ENCODE measurements around the gene VWA8. TPM values are rescaled to one million over a fixed set of nuclear protein-coding genes. Genes with fewer than 3 reads are reported as not detected.

VWA8 gene
- total and polyA plus RNA-seq, 2 of the 8 experiments (the other 6 are each of a cell fraction or from before 2014, with no cell fraction given): 5.9 to 19.6 TPM

DNA sequence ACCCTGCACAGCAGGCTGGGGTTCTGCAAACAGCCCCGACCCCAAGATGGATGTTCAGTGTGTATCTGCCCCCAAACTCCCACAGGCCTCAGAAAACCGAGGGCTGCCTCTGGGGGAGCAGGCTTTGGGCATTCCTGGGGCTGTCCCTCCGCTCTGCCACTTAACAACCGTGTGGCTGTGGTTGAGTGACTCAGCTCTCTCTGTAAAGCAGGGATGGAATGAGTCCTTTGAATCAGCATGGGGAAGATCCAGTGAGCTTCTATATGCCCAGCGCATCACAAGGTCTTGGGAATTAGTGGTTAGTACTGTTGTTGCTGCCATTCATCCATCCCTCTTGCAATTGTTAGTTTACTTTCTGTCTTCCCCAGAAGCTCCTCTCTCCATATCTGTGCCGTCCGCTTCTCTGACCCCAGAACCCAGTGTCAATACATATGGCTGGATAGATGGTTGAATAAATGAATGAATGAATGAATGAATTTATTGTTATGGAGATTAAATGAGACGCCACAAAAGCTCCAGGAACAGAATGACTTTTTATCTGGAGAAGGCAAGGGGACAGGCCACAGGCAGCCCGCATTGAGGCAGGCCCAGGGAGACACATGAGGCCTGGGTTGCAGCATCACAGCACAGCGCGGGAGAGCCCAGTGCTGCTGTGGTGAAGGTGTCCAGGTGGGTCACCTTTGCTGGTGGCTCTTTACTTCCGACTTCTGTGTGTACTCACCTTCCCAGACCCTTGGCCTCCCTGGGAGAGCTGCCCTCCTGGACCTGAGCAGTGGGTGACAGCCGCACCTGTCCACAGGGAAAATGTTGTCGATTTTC is 414.3 kb downstream of the VWA8 start:
- CTCF ChIA-PET (ENCODE audit: partially characterized antibody): interaction anchor here (0.8 to 2.8 kb wide), 4 partner anchors 15 to 161 kb away, joined by 3 to 10 read pairs (median 6); no protein-coding TSS in a partner anchor
- Histone ChIP-seq H3K79me1 (ENCODE audit: low read depth, low read length) (no peaks in the 10 kb centered on the region), H2BK12ac (ENCODE audit: low read depth, low read length) (no peak overlapping the region), H4K91ac (replicated peaks; ENCODE audit: insufficient read length, low read length) (no peak overlapping the region), H3K9ac (replicated peaks in 1 of 4; ENCODE audit: extremely low read depth in 1 of 4, low read depth in 3 of 4, low read length in 3 of 4) (no peak overlapping the region), H4K8ac (ENCODE audit: extremely low read depth, insufficient read depth, low read length) (peak overlapping the region; percentile 30; the same call in 1 of the 2 replicates), H3K4me3 (ENCODE audit: extremely low read depth in 1 of 4, insufficient read depth in 2 of 4, low read depth in 3 of 4, low read length in 4 of 4) (no peak overlapping the region), H4K5ac (ENCODE audit: insufficient read length, low read depth, low read length) (no peak overlapping the region), H3K9me3 (ENCODE audit: insufficient read depth in 2 of 2, low read depth in 1 of 2, low read length in 1 of 2) (peaks cover 3 to 7% of the 10 kb centered on the region in 2 experiments; a peak in 2 of 4 replicates), H2BK5ac (ENCODE audit: low read depth, low read length) (no peak overlapping the region), H2BK20ac (ENCODE audit: low read length) (no peak overlapping the region), H3K4ac (replicated peaks; ENCODE audit: insufficient read length, low read depth, low read length) (no peak overlapping the region), H3K79me2 (ENCODE audit: control insufficient read depth in 1 of 2, insufficient read depth in 2 of 2, low read length in 2 of 2) (no peaks in the 10 kb centered on the region), H3K27ac (ENCODE audit: low read depth, low read length) (no peak overlapping the region), H3K14ac (ENCODE audit: insufficient read length) (no peak overlapping the region), H3K23ac (ENCODE audit: insufficient read length) (no peak overlapping the region), H2AFZ (ENCODE audit: low read length) (peak overlapping the region; percentile 41; the same call in 1 of the 2 replicates), H3K4me1 (replicated peaks in 1 of 4; ENCODE audit: control insufficient read depth in 3 of 4, insufficient read depth in 4 of 4, low read length in 3 of 4) (peaks cover 0 to 4% (median 2%) of the 10 kb centered on the region in 4 experiments; a peak in 3 of 7 replicates), H4K20me1 (replicated peaks in 1 of 2; ENCODE audit: control insufficient read depth in 1 of 2, insufficient read depth in 2 of 2, low read length in 2 of 2) (no peaks in the 10 kb centered on the region), H2AK5ac (ENCODE audit: low read depth, low read length) (no peak overlapping the region), H3K36me3 (ENCODE audit: control insufficient read depth in 2 of 4, insufficient read depth in 4 of 4, low read length in 3 of 4) (no peaks in the 10 kb centered on the region), H3K56ac (replicated peaks; ENCODE audit: insufficient read length, low read depth, low read length) (no peak overlapping the region), H3K18ac (ENCODE audit: extremely low read depth, low read length) (no peak overlapping the region), H2BK15ac (ENCODE audit: low read length) (no peak overlapping the region), H3K23me2 (ENCODE audit: low read depth, low read length) (no peaks in the 10 kb centered on the region), H3K4me2 (ENCODE audit: insufficient read depth in 1 of 2, low read depth in 2 of 2, low read length in 2 of 2) (no peak overlapping the region), H3K27me3 (replicated peaks in 1 of 4; ENCODE audit: control insufficient read depth in 3 of 4, extremely low read depth in 1 of 4, insufficient read depth in 3 of 4, low read length in 3 of 4) (no peaks in the 10 kb centered on the region; a peak in 1 of 7 replicates), H2BK120ac (replicated peaks; ENCODE audit: low read depth, low read length) (no peak overlapping the region)
- TF ChIP-seq RFX5 (IDR thresholded peaks at IDR 0.05; ENCODE audit: borderline replicate concordance, low read depth, low read length) (no peak), RBBP5 (IDR thresholded peaks at IDR 0.05; ENCODE audit: borderline replicate concordance, low read depth, low read length) (no peak), RNF2 (IDR thresholded peaks at IDR 0.05; ENCODE audit: borderline replicate concordance, low read depth, low read length, missing control alignments, poor library complexity, severe bottlenecking) (no peak), GABPA (IDR thresholded peaks at IDR 0.05; ENCODE audit: borderline replicate concordance, insufficient read depth, low read length) (no peak), POU5F1 (IDR thresholded peaks at IDR 0.05; ENCODE audit: low read depth, low read length) (no peak), NRF1 (IDR thresholded peaks at IDR 0.05; ENCODE audit: low read depth, low read length) (no peak), SP1 (IDR thresholded peaks at IDR 0.05; ENCODE audit: low read depth, low read length) (no peak)
- TF ChIP-seq, protein P1, sequence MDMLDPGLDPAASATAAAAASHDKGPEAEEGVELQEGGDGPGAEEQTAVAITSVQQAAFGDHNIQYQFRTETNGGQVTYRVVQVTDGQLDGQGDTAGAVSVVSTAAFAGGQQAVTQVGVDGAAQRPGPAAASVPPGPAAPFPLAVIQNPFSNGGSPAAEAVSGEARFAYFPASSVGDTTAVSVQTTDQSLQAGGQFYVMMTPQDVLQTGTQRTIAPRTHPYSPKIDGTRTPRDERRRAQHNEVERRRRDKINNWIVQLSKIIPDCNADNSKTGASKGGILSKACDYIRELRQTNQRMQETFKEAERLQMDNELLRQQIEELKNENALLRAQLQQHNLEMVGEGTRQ (IDR thresholded peaks at IDR 0.05; ENCODE audit: low read length): no peak
- FAIRE-seq (no peak), DNase-seq (ENCODE audit: low read depth in 1 of 2, low spot score in 2 of 2) (no peak)
- POLR2A ChIA-PET (ENCODE audit: partially characterized antibody): no interaction called here
- 93% methylated on average over 14 of the region's 14 CpGs; no CpG with 5 or more reads in 1 of the 2 experiments for WGBS, 2 experiments (ENCODE audit: extremely low coverage in 1 of 2, insufficient coverage in 1 of 2, insufficient read length in 1 of 2, insufficient replicate concordance in 2 of 2, low coverage in 1 of 2, low lambda C conversion rate in 2 of 2, missing lambda C conversion rate in 1 of 2)
